GM23248 (cell line): Measurements from ENCODE around the gene NPTX2. TPM values are rescaled to one million over a fixed set of nuclear protein-coding genes. Genes with fewer than 3 reads are reported as not detected.

Experiments
- DNase-seq: peaks from one replicate; pipeline ENCODE4 v3.0.0-alpha.2; 2015
- H2AFZ ChIP-seq: fragments of 200-600 bp; sonication (generic); 2 replicates; pipeline ENCODE4 v1.6.1; 2016; ENCODE audit warnings: antibody characterized with exemption
- H3F3A ChIP-seq: fragments of 200-600 bp; sonication (generic); 2 replicates; pipeline ENCODE4 v1.6.1; 2016; ENCODE audit warnings: mild to moderate bottlenecking, antibody characterized with exemption, mixed run types; ENCODE audit not compliant: insufficient read depth
- H3K27ac ChIP-seq: fragments of 200-600 bp; sonication (generic); 2 replicates; pipeline ENCODE4 v1.5.1; 2016; ENCODE audit warnings: mild to moderate bottlenecking
- H3K27me3 ChIP-seq: fragments of 200-600 bp; sonication (generic); replicated peaks from 2 replicates; pipeline ENCODE4 v1.6.1; 2016; ENCODE audit warnings: mild to moderate bottlenecking; ENCODE audit not compliant: insufficient read depth
- H3K36me3 ChIP-seq: fragments of 200-600 bp; sonication (generic); 2 replicates; pipeline ENCODE4 v1.6.1; 2016; ENCODE audit warnings: low read depth, mild to moderate bottlenecking
- H3K4me1 ChIP-seq: fragments of 200-600 bp; sonication (generic); 2 replicates; pipeline ENCODE4 v1.6.1; 2016; ENCODE audit warnings: mild to moderate bottlenecking; ENCODE audit not compliant: insufficient read depth
- H3K4me2 ChIP-seq: fragments of 200-600 bp; sonication (generic); one replicate; pipeline ENCODE4 v1.6.1; 2016; ENCODE audit warnings: mild to moderate bottlenecking; ENCODE audit not compliant: unreplicated experiment
- H3K4me3 ChIP-seq: fragments of 200-600 bp; sonication (generic); 2 replicates; pipeline ENCODE4 v1.5.1; 2016; ENCODE audit warnings: mild to moderate bottlenecking
- H3K79me2 ChIP-seq: fragments of 200-600 bp; sonication (generic); 2 replicates; pipeline ENCODE4 v1.6.1; 2016; ENCODE audit warnings: mild to moderate bottlenecking; ENCODE audit not compliant: insufficient read depth
- H3K9ac ChIP-seq: fragments of 200-600 bp; sonication (generic); 2 replicates; pipeline ENCODE4 v1.6.1; 2016; ENCODE audit warnings: mild to moderate bottlenecking
- H3K9me2 ChIP-seq: fragments of 200-600 bp; sonication (generic); 2 replicates; pipeline ENCODE4 v1.6.1; 2016; ENCODE audit warnings: mixed run types, mild to moderate bottlenecking, moderate library complexity; ENCODE audit not compliant: insufficient read depth
- H3K9me3 ChIP-seq: fragments of 200-600 bp; sonication (generic); one replicate; pipeline ENCODE4 v1.6.1; 2017; ENCODE audit warnings: low read depth
- H4K20me1 ChIP-seq: fragments of 200-600 bp; sonication (generic); 2 replicates; pipeline ENCODE4 v1.6.0; 2016; ENCODE audit not compliant: insufficient read depth
- EZH2 ChIP-seq: fragments of 200-600 bp; sonication (generic); IDR thresholded peaks from 2 replicates; pipeline ENCODE4 v1.6.1; 2018; ENCODE audit warnings: antibody characterized with exemption, mild to moderate bottlenecking; ENCODE audit not compliant: insufficient read depth, poor library complexity, severe bottlenecking
- EZH2phosphoT487 ChIP-seq: fragments of 200-600 bp; sonication (generic); IDR thresholded peaks from 2 replicates; pipeline ENCODE4 v1.6.1; 2018; ENCODE audit warnings: antibody characterized with exemption, moderate library complexity, mild to moderate bottlenecking, low read depth; ENCODE audit not compliant: insufficient read depth
- WGBS, 2 experiments: methylation state at CpG; one replicate each; pipeline ENCODE4 v1.1.6; 2015 to 2017; ENCODE audit warnings: low lambda C conversion rate in 2 of 2, low coverage in 1 of 2; ENCODE audit errors: missing lambda C conversion rate in 2 of 2; 5-methylcytosine and 5-hydroxymethylcytosine counted together
- in situ Hi-C: fragments of 300-500 bp; cut with MboI; formaldehyde crosslinking; loops from 2 replicates; pipeline ENCODE4 v1.15.0; 2020
- polyA plus RNA-seq: library from polyadenylated mRNA; unstranded; fragments of >200 nt; fragmentation: Nextera tagmentation; extraction: Ambion mirVana; gene quantifications from 2 replicates; pipeline ENCODE4 v1.2.1, GENCODE V29; 2016
- total RNA-seq: library from RNA; depleted of rRNA; stranded (reverse); fragments of >200 nt; shearing (Covaris generic); gene quantifications from 2 replicates; pipeline ENCODE4 v1.2.3, GENCODE V29; 2014

Gene NPTX2
- total and polyA plus RNA-seq, 2 experiments from 2014 or later, result 0.30 to 0.97 TPM

GRCh38 chr7:98669329-98670000 is 52.4 kb downstream of the NPTX2 start:
- TF ChIP-seq EZH2, result no peak
- TF ChIP-seq EZH2phosphoT487, result no peak
- Histone ChIP-seq H3K36me3 (no peaks in the 10 kb centered on the region), H2AFZ (no peak overlapping the region), H4K20me1 (no peaks in the 10 kb centered on the region), H3K4me3 (no peak overlapping the region), H3K4me1 (no peaks in the 10 kb centered on the region), H3K27me3 (no peaks in the 10 kb centered on the region), H3K9ac (no peak overlapping the region), H3K9me2 (no peaks in the 10 kb centered on the region), H3K79me2 (no peaks in the 10 kb centered on the region), H3K27ac (no peak overlapping the region), H3F3A (no peaks in the 10 kb centered on the region), H3K4me2 (no peak overlapping the region), H3K9me3 (no peaks in the 10 kb centered on the region)
- 3 to 5% methylated on average over 9 of the region's 9 CpGs for WGBS, 2 experiments
- DNase-seq, result no peak
- in situ Hi-C loops, result no loop called here

GRCh38 chr7:98670186-98670585 is 53.1 kb downstream of the NPTX2 start:
- TF ChIP-seq EZH2phosphoT487 (no peak), EZH2 (no peak)
- Histone ChIP-seq H3F3A (no peaks in the 10 kb centered on the region), H4K20me1 (no peaks in the 10 kb centered on the region), H3K9me3 (no peaks in the 10 kb centered on the region), H3K4me3 (no peak overlapping the region), H3K4me2 (no peak overlapping the region), H3K4me1 (no peaks in the 10 kb centered on the region), H3K27me3 (no peaks in the 10 kb centered on the region), H3K79me2 (no peaks in the 10 kb centered on the region), H3K9me2 (no peaks in the 10 kb centered on the region), H3K36me3 (no peaks in the 10 kb centered on the region), H3K9ac (no peak overlapping the region), H3K27ac (no peak overlapping the region), H2AFZ (no peak overlapping the region)
- 35 to 39% methylated on average over 8 of the region's 8 CpGs for WGBS, 2 experiments
- in situ Hi-C loops, result no loop called here
- DNase-seq, result no peak

- Histone ChIP-seq H3K9me2 (no peaks in the 10 kb centered on the region), H3K27me3 (no peaks in the 10 kb centered on the region), H3K4me2 (no peak overlapping the region), H3K9ac (no peak overlapping the region), H3K79me2 (no peaks in the 10 kb centered on the region), H2AFZ (no peak overlapping the region), H4K20me1 (no peaks in the 10 kb centered on the region), H3K4me3 (no peak overlapping the region), H3K9me3 (no peaks in the 10 kb centered on the region), H3K4me1 (no peaks in the 10 kb centered on the region), H3K36me3 (no peaks in the 10 kb centered on the region), H3F3A (no peaks in the 10 kb centered on the region), H3K27ac (no peak overlapping the region)
- 7 to 19% methylated on average over 2 of the region's 2 CpGs for WGBS, 2 experiments
- DNase-seq, result no peak
- TF ChIP-seq EZH2phosphoT487 (no peak), EZH2 (no peak)
- in situ Hi-C loops, result no loop called here
Observed at GRCh38 chr7:98671733-98672331, 54.7 kb downstream of the NPTX2 start.

- Histone ChIP-seq H3K4me1 (no peaks in the 10 kb centered on the region), H3K27me3 (no peaks in the 10 kb centered on the region), H3F3A (no peaks in the 10 kb centered on the region), H3K36me3 (no peaks in the 10 kb centered on the region), H3K9me2 (no peaks in the 10 kb centered on the region), H4K20me1 (no peaks in the 10 kb centered on the region), H2AFZ (no peak overlapping the region), H3K9ac (no peak overlapping the region), H3K79me2 (no peaks in the 10 kb centered on the region), H3K9me3 (no peaks in the 10 kb centered on the region), H3K4me3 (no peak overlapping the region), H3K4me2 (no peak overlapping the region), H3K27ac (no peak overlapping the region)
- WGBS, 2 experiments, result 29 to 35% methylated on average over 8 of the region's 8 CpGs
- in situ Hi-C loops, result no loop called here
- DNase-seq, result no peak
- no peak for TF ChIP-seq EZH2
- TF ChIP-seq EZH2phosphoT487, result no peak
Observed at GRCh38 chr7:98674461-98674860, 57.4 kb downstream of the NPTX2 start.
